Fibroblast of pulmonary artery (primary cell): ENCODE measurements around the gene CACNA1F.

Source experiments
- DNase-seq: peaks from one replicate; pipeline ENCODE4 v3.0.0-alpha.2; 2010; ENCODE audit warnings: low read depth
- H3K4me3 ChIP-seq: replicated peaks from 2 replicates; pipeline ENCODE4 v1.5.1; 2011; ENCODE audit warnings: low read depth, mild to moderate bottlenecking, control low read depth, low read length, moderate library complexity
- TF ChIP-seq, protein P1 (sequence below): IDR thresholded peaks from 2 replicates; pipeline ENCODE4 v1.5.1; 2011; ENCODE audit warnings: mild to moderate bottlenecking, control low read depth, low read length, inconsistent platforms; ENCODE audit errors: missing control alignments

The CACNA1F gene

DNA sequence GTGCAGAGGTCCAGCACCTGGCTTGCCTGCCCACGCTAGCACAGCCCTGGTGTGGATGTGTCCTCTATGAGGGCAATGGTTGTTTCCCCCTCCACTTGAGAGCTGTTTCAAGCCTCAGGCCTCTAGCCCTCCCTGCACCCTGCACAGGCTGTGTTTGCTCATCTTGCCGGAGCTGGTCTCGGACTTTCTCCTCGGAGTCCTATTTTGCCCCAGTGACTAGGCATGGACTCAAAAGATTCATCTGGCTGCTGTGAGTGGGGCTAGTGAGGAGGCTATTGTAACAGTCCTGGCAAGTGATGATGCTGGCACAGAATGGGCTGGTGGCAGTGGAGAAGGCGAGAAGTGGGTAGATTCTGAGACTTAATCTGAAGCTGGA lies 25.6 kb upstream of the CACNA1F start:
- TF ChIP-seq, protein P1, sequence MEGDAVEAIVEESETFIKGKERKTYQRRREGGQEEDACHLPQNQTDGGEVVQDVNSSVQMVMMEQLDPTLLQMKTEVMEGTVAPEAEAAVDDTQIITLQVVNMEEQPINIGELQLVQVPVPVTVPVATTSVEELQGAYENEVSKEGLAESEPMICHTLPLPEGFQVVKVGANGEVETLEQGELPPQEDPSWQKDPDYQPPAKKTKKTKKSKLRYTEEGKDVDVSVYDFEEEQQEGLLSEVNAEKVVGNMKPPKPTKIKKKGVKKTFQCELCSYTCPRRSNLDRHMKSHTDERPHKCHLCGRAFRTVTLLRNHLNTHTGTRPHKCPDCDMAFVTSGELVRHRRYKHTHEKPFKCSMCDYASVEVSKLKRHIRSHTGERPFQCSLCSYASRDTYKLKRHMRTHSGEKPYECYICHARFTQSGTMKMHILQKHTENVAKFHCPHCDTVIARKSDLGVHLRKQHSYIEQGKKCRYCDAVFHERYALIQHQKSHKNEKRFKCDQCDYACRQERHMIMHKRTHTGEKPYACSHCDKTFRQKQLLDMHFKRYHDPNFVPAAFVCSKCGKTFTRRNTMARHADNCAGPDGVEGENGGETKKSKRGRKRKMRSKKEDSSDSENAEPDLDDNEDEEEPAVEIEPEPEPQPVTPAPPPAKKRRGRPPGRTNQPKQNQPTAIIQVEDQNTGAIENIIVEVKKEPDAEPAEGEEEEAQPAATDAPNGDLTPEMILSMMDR = no peak
- no peak overlapping the region for H3K4me3 ChIP-seq

DNA sequence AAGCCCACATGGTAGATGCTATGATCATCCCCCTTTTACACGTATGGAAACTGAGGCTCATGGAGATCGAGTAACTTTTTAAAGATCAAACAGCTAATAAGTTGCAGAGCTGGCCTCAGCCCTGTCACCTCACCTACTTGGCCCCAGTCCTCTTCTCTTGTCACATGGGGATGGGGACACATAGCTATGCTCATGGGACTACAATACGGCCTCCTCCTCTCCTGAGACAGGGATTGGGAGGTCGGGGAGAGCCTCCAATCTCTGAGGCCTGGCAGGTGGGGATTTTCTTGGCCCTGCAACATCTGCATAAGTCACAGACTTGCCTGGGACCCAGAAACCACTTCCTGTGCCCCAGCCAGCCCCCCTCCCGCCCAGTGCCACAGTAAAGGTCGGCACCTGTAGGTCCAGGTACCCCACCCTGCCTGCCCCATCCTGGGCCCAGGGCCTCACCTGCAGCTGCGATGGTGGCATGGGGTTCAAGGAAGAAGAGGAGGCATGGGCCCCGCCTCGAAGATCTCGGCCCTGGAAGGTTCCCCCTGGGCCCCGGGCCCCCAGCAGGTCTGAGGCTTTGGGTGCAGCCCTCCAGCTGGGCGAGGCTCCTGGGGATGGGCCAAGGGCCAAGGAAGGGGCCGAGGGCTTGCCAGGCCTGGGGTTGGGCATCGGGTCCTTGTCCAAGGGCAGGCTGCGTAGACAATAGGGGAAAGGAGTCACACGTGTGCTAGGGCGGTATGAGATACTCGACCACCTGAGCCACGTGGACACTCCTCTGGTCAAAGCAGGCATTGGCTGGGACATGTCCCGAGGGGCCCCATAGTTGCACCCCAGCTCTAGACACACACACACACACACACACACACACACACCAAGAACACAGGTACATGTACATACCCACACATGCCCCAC lies 25.0 kb upstream of the CACNA1F start:
- no peak for DNase-seq
- no peak overlapping the region for H3K4me3 ChIP-seq
- TF ChIP-seq, protein P1 = no peak

More for the DNA sequence above, 25.6 kb upstream of the CACNA1F start:
- DNase-seq = no peak

DNA sequence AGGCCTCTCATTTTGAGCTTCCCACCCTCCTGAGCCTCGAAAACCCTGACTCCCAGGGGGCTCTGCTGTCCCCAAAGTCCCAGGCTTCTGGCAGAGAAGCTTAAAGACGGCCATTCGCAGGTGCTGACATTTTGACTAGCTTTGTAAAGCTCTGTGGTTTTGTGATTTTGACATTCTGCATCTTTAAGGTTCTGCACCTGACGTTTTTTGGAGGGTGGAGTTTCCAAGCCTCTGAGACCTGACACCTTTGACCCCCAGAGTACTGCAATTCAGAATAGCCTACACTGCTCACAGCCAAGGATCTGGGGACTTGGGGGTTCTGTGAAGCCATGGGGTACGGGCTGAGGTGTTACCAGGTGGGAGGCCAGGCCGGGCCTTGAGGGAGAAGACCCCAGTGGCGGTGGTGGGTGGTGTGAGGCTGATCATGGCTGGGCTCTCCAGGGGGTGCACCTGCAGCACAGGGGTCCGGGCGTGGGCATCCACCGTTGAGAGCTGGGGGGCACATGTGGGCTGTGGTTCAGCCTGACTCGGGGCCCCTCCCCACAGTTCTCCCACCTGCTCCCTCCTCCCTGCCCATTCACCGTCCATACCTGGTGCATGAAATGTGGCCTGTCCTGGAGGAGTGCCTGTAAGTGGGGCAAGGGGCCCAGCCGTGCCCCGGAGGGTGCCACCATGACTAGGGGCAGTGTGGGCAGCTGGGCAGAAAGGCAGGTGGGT lies 24.1 kb upstream of the CACNA1F start:
- no peak overlapping the region for H3K4me3 ChIP-seq
- TF ChIP-seq, protein P1 = no peak
- no peak for DNase-seq

DNA sequence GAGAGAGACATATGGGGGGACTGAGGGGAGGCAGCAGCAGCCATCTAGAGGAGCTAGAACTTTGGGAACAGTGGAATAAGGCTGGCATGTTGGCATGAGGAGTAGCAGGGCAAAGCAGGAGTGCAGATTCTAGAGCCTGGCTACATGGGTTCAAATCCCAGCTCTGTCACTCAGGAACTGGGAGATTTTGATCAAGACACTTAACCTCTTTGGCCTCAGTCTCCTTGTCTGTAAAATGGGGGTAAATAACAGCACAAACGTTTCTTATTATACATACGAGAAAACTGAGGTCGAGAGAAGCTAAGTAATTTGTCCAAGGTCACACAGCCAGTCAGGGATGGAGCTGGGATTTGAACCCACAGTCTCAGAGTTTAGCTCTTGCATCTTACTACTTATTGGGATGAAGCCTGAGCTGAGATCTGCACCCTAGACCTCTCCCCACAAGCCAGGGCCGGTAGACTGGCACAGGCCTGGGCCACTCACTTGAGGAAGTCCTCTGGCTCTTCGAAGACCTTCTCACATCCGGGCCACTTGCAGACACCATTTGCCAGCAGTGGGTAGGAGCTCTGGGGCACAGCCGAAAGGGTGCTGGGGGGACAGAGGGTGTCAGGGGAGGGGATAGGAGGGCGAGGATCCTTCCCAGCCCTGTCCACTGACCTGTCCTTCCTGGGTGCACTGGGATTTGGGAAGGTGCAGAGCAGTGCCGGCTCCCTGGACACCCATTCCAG lies 23.3 kb upstream of the CACNA1F start:
- DNase-seq = no peak
- TF ChIP-seq, protein P1 = no peak
- no peak overlapping the region for H3K4me3 ChIP-seq

DNA sequence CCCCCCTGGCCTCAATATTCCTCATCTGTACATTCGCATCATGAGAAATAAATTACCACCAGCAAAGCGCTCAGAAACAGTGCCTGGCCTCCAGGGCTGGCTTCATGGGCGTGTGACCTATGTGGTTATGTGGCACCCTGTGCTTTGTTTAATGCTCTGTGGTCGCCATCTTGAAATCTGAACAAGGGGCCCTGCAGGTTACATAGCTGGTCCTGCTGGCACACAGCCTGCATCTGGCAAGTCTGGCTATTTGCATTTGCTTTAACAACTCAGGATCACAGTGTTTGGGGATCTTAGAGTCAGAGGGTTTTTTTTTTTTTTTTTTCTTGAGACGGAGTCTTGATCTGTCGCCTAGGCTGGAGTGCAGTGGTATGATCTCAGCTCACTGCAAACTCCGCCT lies 21.5 kb upstream of the CACNA1F start:
- TF ChIP-seq, protein P1 = no peak
- H3K4me3 ChIP-seq = no peak overlapping the region
- DNase-seq = no peak

DNA sequence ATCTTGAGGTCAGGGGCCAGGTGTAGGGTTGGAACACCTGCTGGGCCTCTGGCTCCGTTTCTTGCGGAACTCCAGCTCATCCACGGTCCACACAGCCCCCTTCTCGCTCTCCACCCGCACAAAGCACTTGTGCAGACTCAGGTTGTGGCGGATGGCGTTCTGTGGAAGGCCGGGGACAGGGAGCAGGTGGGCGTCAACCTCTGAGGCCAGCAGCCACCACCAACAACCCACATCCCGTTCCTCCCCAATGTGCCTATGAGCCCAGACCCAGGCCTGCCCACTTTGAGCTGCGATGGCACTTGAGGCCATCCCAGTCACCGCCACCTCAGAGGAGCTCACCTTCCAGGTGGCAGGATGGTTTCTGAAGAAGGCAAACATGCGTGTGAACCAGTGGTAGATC lies 18.2 kb upstream of the CACNA1F start:
- H3K4me3 ChIP-seq = no peak overlapping the region
- DNase-seq = no peak

More for the DNA sequence above, 18.2 kb upstream of the CACNA1F start:
- TF ChIP-seq, protein P1 = no peak
